Activated naive CD8-positive, alpha-beta T cell treated with anti-CD3 and anti-CD28 coated beads, Interleukin-2, amount 50 U/mL, for 24 hours (primary cell): Measurements from ENCODE around the gene WDR3.
A peak's percentile ranks its signal among the peaks of the same experiment; 100 is the strongest.

ENCODE experiments used
- ATAC-seq: fragments of 150-1000 bp; cut with Tn5 transposase; one replicate; pipeline ENCODE4 v1.10.0; 2021
- DNase-seq: peaks from one replicate; pipeline ENCODE4 v3.0.0; 2021
- H3K27ac Mint-ChIP-seq: one replicate; pipeline ENCODE4 v1.8.0; 2021; ENCODE audit warnings: mild to moderate bottlenecking, mixed read lengths
- H3K27me3 Mint-ChIP-seq: one replicate; pipeline ENCODE4 v1.8.0; 2021; ENCODE audit warnings: mixed read lengths
- H3K36me3 Mint-ChIP-seq: one replicate; pipeline ENCODE4 v1.8.0; 2021; ENCODE audit warnings: low read depth, mixed read lengths
- H3K4me1 Mint-ChIP-seq: one replicate; pipeline ENCODE4 v1.8.0; 2021; ENCODE audit warnings: mixed read lengths
- H3K4me3 Mint-ChIP-seq: one replicate; pipeline ENCODE4 v1.8.0; 2021; ENCODE audit warnings: mild to moderate bottlenecking, moderate library complexity, mixed read lengths
- H3K9me3 Mint-ChIP-seq: one replicate; pipeline ENCODE4 v1.8.0; 2021; ENCODE audit warnings: mixed read lengths

Gene WDR3

DNA sequence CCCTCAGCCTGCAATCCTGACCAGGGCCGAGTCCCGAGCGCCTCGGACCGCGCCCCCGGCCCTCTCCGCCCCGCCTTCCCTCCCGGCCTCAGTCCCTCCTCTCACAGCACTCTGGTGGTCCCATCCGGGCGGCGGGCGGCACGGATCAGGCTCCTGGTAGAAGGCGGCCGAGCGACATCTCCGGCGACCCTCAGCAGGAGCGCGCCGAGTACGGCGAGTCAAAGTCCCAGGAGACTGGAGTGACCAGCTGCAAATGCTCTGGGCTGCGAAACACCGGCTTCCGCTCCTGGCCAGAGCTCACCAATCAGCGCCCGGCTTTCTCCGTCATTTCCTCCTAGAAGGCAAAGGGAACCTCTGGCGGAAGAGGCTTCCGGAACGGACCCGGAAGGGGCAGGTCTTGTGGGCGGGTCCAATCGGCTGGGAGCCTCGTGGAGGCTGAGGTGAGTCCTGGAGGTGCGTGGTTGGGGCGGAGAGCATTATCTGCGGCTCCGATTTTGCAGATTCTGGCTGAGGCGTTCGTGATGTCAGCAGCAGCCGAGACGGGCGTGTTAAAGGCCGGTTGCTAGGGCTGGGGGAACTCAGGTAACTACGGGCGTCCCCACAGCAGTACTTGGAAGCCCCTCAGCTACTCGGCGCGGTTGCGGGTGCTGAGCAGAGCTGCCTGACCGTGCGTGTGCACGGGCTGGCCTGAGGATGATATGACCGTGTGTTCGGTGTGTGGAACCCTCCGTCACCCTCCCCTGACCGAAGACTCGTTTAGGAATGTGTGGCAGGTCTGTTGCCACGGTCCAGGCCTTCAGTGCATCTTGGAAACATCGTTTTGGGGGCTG, at the start of gene WDR3, which contains the start of gene GDAP2:
Gene WDR3 (plus strand): TSS at position 397 of the 830 bp plus-strand sequence. CDS start 3,581 bp downstream, outside the sequence.
Gene GDAP2 (minus strand): TSS at position 279 of the 830 bp plus-strand sequence. CDS start 9,264 bp downstream, outside the sequence.
- H3K9me3 Mint-ChIP-seq, result no peaks in the 10 kb centered on the region
- peaks cover 37% of the 10 kb centered on the region for H3K36me3 Mint-ChIP-seq
- H3K4me3 Mint-ChIP-seq, result peak within 1 kb of the TSS; percentile 99
- no peaks in the 10 kb centered on the region for H3K27me3 Mint-ChIP-seq
- H3K4me1 Mint-ChIP-seq, result peaks cover 56% of the 10 kb centered on the region
- ATAC-seq, result peak; percentile 99
- peak; percentile 94 for DNase-seq
- H3K27ac Mint-ChIP-seq, result peak within 1 kb of the TSS; percentile 97

- Mint-ChIP-seq H3K36me3 (peaks cover 21% of the 10 kb centered on the region), H3K4me1 (no peaks in the 10 kb centered on the region), H3K9me3 (no peaks in the 10 kb centered on the region), H3K4me3 (no peak overlapping the region), H3K27ac (no peak overlapping the region), H3K27me3 (no peaks in the 10 kb centered on the region)
- ATAC-seq, result no peak
- no peak for DNase-seq
Observed at GRCh38 chr1:117883616-117884015, 45.9 kb upstream of the WDR3 start.

DNA sequence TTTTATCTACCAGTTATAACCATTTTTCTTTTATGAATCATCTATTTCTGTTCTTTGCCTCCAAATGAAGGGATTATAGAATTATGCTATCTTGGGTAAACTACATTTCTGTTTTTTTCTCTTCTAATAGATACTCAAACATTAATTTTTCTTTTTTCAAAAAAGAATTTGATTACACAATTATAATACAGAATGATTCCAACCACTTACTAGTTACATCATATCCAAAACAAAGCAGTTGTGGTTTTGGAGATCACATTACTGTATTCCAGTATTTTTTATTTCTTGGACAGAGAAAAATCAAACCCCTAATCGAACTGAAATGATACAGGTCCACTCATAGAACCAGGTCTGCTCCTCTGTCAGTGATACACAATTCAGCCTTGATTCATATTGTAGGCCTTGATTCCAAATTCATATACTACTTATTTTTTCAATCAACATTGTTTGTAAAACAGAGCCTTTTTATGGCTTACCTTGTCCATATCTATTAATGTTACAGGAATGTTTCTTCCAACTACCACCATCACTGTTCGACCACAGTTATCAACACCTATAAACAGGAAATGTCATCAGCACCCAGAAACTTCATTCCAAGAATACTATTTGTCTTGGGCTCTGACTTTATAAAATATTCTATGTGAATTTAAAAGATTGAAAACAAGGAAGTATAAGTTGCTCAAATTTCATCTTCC, 43.3 kb upstream of the WDR3 start:
- DNase-seq (no peak), ATAC-seq (no peak)
- no peaks in the 10 kb centered on the region for H3K27me3 Mint-ChIP-seq
- H3K9me3 Mint-ChIP-seq, result no peaks in the 10 kb centered on the region
- H3K4me1 Mint-ChIP-seq, result no peaks in the 10 kb centered on the region
- H3K27ac Mint-ChIP-seq, result no peak overlapping the region
- no peak overlapping the region for H3K4me3 Mint-ChIP-seq
- H3K36me3 Mint-ChIP-seq, result peaks cover 12% of the 10 kb centered on the region

DNA sequence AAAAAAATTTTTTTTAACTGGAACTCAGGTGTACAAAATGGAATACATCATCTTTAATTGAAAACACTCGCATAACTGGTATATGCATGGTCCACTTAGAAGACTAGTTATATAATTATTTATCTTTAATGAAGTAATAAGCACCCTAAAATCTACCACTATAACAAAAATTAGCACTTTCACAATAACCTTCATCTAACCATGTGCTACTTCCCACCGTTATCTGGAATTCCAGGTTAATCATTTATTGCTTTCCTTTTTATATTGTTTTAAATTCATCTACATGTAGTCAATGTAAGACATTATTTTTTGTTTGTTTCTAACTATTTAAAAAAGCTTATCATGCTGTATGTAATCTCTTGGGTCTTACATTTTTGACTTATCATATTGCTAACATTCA, 39.1 kb upstream of the WDR3 start:
- DNase-seq (no peak), ATAC-seq (no peak)
- Mint-ChIP-seq H3K36me3 (peaks cover 16% of the 10 kb centered on the region), H3K4me3 (no peak overlapping the region), H3K27me3 (no peaks in the 10 kb centered on the region), H3K27ac (no peak overlapping the region), H3K9me3 (no peaks in the 10 kb centered on the region), H3K4me1 (peaks cover 4% of the 10 kb centered on the region)

DNA sequence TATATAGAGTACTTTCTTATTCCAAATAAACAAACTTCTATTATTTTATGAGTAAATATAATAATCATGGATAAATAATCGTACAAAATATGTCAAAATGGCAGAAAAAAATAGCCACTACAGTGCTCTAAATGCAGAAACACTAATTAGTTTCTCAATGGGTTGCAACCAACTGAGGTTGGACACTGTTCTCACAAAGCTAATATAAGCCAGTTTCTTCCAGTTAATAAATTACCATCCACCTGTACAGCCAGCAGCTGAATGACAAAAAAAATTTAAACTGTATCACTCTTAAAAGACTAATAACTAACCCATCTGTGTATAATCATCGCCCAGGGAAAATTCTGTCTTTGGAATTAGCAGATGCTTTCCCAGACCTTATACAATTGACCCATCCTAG, 37.0 kb upstream of the WDR3 start:
- no peak for DNase-seq
- Mint-ChIP-seq H3K27me3 (no peaks in the 10 kb centered on the region), H3K4me3 (no peak overlapping the region), H3K4me1 (peaks cover 6% of the 10 kb centered on the region), H3K27ac (no peak overlapping the region), H3K9me3 (no peaks in the 10 kb centered on the region), H3K36me3 (peaks cover 11% of the 10 kb centered on the region)
- ATAC-seq, result no peak

- DNase-seq, result no peak
- Mint-ChIP-seq H3K9me3 (no peaks in the 10 kb centered on the region), H3K4me3 (no peak overlapping the region), H3K36me3 (peaks cover 15% of the 10 kb centered on the region), H3K4me1 (peaks cover 6% of the 10 kb centered on the region), H3K27ac (no peak overlapping the region), H3K27me3 (no peaks in the 10 kb centered on the region)
- no peak for ATAC-seq
Observed at GRCh38 chr1:117894078-117894477, 35.5 kb upstream of the WDR3 start.

DNA sequence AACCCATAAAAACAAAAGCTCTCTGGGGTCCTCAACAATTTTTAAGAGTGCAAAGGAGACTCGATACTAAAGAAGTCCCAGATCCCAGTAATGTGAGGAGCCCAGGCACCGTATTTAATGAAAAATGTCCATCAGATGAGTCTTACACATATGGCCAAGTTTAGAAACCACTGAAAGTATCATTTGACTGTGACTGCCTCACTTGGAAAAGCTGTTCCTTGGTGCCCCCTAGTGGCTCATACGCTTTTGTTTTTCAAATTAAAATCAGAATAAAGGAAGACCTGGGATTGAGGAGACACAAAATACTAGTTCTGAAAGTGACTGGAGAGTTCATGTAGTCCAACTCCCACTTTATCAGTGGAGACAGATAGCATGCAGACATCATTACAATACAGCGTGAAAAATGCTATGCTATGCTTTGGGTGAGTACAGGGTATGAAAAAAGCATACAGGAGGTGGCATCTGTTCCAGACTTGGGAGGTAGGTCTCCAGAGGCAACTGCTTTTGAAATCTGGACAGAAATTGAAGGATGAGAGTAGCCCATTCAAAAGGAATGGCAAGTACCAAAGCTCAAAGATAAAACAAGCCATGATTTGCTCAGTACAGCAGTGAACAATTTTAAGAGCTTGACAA, 33.9 kb upstream of the WDR3 start:
- DNase-seq (peak; percentile 65), ATAC-seq (peak; percentile 93)
- H3K9me3 Mint-ChIP-seq, result no peaks in the 10 kb centered on the region
- H3K4me3 Mint-ChIP-seq, result no peak overlapping the region
- H3K27ac Mint-ChIP-seq, result peak overlapping the region; percentile 38
- peaks cover 13% of the 10 kb centered on the region for H3K36me3 Mint-ChIP-seq
- peaks cover 8% of the 10 kb centered on the region for H3K4me1 Mint-ChIP-seq
- no peaks in the 10 kb centered on the region for H3K27me3 Mint-ChIP-seq

DNA sequence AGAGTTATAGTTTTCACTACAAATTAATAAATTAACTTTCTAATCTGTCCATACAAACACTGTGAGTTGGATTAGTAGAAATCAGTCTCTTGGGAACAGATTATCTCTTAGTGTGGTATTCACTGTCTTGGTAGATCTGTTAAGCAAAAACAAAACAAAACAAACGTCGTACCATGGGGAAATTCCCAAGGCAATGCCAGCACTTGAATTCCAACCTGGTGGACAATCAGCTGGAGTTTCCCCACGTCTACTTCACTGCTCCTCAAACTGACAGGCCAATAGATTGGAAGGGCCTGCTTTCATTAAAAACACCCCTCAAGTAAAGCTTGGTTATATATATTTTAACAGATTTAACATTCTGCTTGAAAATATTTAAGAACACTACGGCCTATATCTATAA, 32.0 kb upstream of the WDR3 start:
- no peak for DNase-seq
- peaks cover 6% of the 10 kb centered on the region for H3K9me3 Mint-ChIP-seq
- H3K4me3 Mint-ChIP-seq, result no peak overlapping the region
- no peak for ATAC-seq
- H3K27ac Mint-ChIP-seq, result no peak overlapping the region
- H3K4me1 Mint-ChIP-seq, result peaks cover 8% of the 10 kb centered on the region
- no peaks in the 10 kb centered on the region for H3K27me3 Mint-ChIP-seq
- H3K36me3 Mint-ChIP-seq, result peaks cover 27% of the 10 kb centered on the region

GRCh38 chr1:117899801-117900200, 29.7 kb upstream of the WDR3 start:
- Mint-ChIP-seq H3K4me3 (no peak overlapping the region), H3K9me3 (peaks cover 6% of the 10 kb centered on the region), H3K4me1 (peaks cover 8% of the 10 kb centered on the region), H3K27me3 (no peaks in the 10 kb centered on the region), H3K36me3 (peaks cover 36% of the 10 kb centered on the region), H3K27ac (peak overlapping the region; percentile 59)
- DNase-seq, result no peak
- no peak for ATAC-seq

DNA sequence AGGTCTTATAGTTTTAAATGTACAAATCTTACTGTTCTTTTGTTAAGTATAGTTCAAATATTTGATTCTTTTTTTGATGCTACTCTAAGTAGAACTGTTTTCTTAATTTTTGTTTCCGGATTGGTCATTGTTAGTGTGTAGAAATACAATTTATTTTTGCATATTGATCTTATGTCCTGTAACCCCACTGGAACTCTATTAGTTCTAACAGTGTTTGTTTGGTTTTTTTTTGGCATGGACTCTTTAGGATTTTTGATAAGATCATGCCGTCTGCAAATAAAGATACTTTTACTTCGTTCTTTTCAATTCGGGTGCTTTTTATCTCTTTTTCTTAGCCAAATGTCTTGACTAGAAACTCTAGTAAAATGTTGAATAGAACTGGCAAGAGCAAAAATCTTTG, 26.6 kb upstream of the WDR3 start:
- Mint-ChIP-seq H3K27ac (no peak overlapping the region), H3K9me3 (peaks cover 6% of the 10 kb centered on the region), H3K4me1 (peaks cover 2% of the 10 kb centered on the region), H3K27me3 (no peaks in the 10 kb centered on the region), H3K4me3 (no peak overlapping the region), H3K36me3 (peaks cover 47% of the 10 kb centered on the region)
- DNase-seq (no peak), ATAC-seq (no peak)

DNA sequence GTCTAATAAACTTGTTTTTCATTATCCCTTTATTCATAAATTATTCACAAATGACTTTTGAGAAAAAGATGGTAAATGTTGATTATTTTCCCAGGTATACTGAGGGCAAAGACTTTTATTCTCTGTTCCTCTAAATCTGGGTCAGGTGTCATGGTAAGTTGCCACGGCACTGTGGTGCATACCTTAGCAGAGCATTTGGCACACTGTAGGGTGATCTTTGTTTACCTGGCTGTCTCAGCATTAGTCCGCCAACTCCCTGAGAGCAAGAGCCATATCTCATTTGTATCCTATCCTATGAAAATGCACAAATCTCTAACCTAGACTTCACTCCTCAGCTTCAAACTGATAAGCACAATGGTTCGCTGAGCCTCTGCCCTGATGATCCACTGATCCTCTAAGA, 25.1 kb upstream of the WDR3 start:
- Mint-ChIP-seq H3K27ac (peak overlapping the region; percentile 3), H3K36me3 (peaks cover 43% of the 10 kb centered on the region), H3K9me3 (peaks cover 6% of the 10 kb centered on the region), H3K27me3 (no peaks in the 10 kb centered on the region), H3K4me3 (no peak overlapping the region), H3K4me1 (peaks cover 2% of the 10 kb centered on the region)
- no peak for DNase-seq
- no peak for ATAC-seq

DNA sequence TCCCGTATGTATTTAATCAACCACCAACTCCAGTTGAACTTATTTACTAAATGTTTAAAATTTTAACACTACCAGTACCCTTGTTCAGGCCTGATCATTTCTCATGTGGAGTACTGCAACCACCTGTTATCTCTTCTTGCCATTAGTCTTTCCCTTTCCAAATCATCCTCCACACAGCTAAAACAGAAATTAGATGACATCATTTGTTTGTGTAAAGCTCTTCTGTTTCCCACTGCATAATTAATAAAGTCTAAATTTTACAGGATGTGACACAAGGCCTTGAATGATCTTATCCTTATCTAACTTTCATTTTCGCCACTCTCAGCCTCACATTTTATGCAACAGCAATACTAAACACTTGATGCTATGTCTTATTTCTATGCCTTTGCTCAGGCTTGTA, 24.5 kb upstream of the WDR3 start:
- Mint-ChIP-seq H3K36me3 (peaks cover 43% of the 10 kb centered on the region), H3K4me3 (no peak overlapping the region), H3K27ac (peak overlapping the region; percentile 3), H3K9me3 (peaks cover 6% of the 10 kb centered on the region), H3K27me3 (no peaks in the 10 kb centered on the region), H3K4me1 (peaks cover 2% of the 10 kb centered on the region)
- DNase-seq, result no peak
- no peak for ATAC-seq

- Mint-ChIP-seq H3K4me3 (no peak overlapping the region), H3K27me3 (no peaks in the 10 kb centered on the region), H3K27ac (no peak overlapping the region), H3K4me1 (no peaks in the 10 kb centered on the region), H3K36me3 (peaks cover 36% of the 10 kb centered on the region), H3K9me3 (no peaks in the 10 kb centered on the region)
- no peak for DNase-seq
- no peak for ATAC-seq
Observed at GRCh38 chr1:117911051-117911450, 18.5 kb upstream of the WDR3 start.

DNA sequence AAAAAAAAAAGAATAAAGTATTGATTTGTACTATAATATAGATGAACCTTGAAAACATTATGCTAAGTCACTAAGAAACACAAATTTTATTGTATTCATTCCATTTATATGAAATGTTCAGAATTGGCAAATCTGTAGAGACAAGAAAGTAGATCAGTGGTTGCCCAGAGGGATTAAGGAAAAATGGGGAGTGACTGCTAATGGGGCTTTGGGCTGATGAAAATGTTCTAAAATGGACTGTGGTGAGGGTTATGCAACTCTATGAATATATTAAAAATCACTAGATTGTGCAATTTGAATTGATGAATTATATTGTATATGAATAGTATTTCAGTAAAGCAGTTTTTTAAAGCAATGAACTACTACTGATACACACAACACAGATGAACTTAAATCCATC, 10.2 kb upstream of the WDR3 start:
- Mint-ChIP-seq H3K4me1 (no peaks in the 10 kb centered on the region), H3K27me3 (no peaks in the 10 kb centered on the region), H3K4me3 (no peak overlapping the region), H3K9me3 (no peaks in the 10 kb centered on the region), H3K36me3 (peaks cover 52% of the 10 kb centered on the region), H3K27ac (no peak overlapping the region)
- ATAC-seq (no peak), DNase-seq (no peak)

DNA sequence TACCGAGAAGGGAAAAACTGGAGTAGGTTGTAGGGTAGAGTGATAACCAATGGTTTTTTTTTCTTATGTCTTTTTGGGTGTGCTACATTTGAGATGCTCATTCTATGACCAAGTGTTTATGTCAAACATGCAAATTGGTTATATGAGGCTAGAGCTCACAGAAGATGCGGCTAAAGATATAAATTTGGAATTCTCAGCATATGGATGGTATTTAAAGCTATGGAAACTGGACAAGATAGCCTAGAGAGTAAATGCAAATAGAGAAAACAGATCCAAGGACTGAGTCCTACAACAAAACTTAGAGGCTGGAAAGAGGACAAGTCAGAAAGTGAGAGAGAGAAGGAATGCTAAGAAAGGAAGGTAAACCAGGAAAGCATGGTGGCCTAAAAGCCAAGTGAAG, 7.5 kb upstream of the WDR3 start:
- H3K4me1 Mint-ChIP-seq, result peaks cover 5% of the 10 kb centered on the region
- no peaks in the 10 kb centered on the region for H3K9me3 Mint-ChIP-seq
- no peaks in the 10 kb centered on the region for H3K27me3 Mint-ChIP-seq
- H3K27ac Mint-ChIP-seq, result no peak overlapping the region
- no peak overlapping the region for H3K4me3 Mint-ChIP-seq
- no peak for ATAC-seq
- H3K36me3 Mint-ChIP-seq, result peaks cover 28% of the 10 kb centered on the region
- no peak for DNase-seq
